Measurements from ENCODE around the gene GBP7. TPM values are rescaled to one million over a fixed set of nuclear protein-coding genes. Genes with fewer than 3 reads are reported as not detected.

Gene GBP7
- polyA plus RNA-seq, 6 donors from 2014 or later, result 0.15 TPM; not detected in 5

DNA sequence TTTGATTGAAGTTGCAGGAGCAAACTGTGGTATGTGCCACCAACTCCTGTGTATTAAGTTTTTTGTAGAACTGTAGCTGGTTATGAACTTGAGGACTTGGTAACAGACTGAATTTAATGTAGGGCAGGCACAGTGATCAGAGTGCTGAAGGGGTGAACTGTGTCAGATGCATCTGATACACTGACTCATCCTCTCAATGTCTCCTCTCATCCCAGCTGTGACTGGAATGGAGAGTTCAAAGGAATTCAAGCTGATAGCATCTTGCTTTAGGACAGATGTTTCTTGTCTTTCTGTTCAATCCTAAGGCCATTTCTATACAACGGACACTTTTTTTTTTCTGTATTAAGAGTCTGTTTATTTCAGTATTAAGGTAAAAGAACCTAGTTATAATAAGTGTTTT, 85.8 kb downstream of the GBP7 start:
- ATAC-seq (ENCODE audit: low read depth in 2 of 2), result no peak

DNA sequence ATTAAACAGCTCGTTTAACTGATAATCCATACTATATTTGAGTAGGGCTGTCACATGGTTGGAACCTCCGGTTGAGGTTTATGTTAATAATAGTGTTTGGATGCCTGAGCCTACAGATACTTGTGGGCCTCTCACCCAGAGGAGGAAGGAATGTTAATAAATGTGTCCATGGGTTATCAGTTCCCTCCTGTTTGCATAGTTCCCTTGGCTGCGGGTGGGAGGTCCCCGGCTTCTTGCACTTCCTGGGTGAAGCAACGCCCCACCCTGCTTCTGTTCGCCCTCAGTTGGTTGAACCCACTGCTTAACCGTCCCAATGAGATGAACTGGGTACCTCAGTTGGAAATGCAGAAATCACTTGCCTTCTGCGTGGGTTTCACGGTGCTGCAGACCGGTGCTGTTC, 87.2 kb downstream of the GBP7 start:
- H3K27ac Mint-ChIP-seq, result no peak overlapping the region
- H3K36me3 Mint-ChIP-seq, result no peaks in the 10 kb centered on the region
- no peak overlapping the region for H3K4me3 Mint-ChIP-seq
- ATAC-seq (ENCODE audit: low read depth in 2 of 2) (no peak), DNase-seq (no peak)
- no peaks in the 10 kb centered on the region for H3K27me3 Mint-ChIP-seq
- H3K4me1 Mint-ChIP-seq, result no peaks in the 10 kb centered on the region
- peaks cover 0 to 4% (median 0%) of the 10 kb centered on the region in 7 donors for H3K9me3 Mint-ChIP-seq

More for the DNA sequence above, 85.8 kb downstream of the GBP7 start:
- DNase-seq, result no peak
- Mint-ChIP-seq H3K4me1 (no peaks in the 10 kb centered on the region), H3K4me3 (no peak overlapping the region), H3K36me3 (no peaks in the 10 kb centered on the region), H3K9me3 (peaks cover 0 to 2% (median 0%) of the 10 kb centered on the region in 7 donors), H3K27ac (no peak overlapping the region), H3K27me3 (no peaks in the 10 kb centered on the region)

DNA sequence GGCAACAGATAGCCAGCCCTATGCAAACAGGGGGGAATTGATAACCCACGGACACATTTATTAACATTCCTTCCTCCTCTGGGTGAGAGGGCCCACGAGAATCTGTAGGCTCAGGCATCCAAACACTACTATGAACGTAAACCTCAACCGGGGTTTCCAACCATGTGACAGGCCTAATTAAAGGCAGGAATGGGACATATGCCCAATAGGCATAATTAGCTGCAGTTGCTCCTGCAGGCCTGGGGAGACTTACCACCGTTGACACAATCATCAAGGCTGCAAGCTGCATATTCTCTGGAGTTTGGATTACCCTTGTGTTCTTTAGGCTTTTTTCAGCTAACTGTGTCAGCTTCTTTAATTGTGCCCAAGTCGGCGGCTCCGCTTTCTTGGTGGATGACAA, 88.6 kb downstream of the GBP7 start:
- DNase-seq (no peak), ATAC-seq (ENCODE audit: low read depth in 2 of 2) (no peak)
- H3K36me3 Mint-ChIP-seq, result no peaks in the 10 kb centered on the region
- H3K9me3 Mint-ChIP-seq, result peaks cover 0 to 4% (median 0%) of the 10 kb centered on the region in 7 donors
- H3K27ac Mint-ChIP-seq, result no peak overlapping the region
- H3K27me3 Mint-ChIP-seq, result no peaks in the 10 kb centered on the region
- H3K4me3 Mint-ChIP-seq, result no peak overlapping the region
- peaks cover 0 to under 1% (median 0%) of the 10 kb centered on the region in 3 donors for H3K4me1 Mint-ChIP-seq

DNA sequence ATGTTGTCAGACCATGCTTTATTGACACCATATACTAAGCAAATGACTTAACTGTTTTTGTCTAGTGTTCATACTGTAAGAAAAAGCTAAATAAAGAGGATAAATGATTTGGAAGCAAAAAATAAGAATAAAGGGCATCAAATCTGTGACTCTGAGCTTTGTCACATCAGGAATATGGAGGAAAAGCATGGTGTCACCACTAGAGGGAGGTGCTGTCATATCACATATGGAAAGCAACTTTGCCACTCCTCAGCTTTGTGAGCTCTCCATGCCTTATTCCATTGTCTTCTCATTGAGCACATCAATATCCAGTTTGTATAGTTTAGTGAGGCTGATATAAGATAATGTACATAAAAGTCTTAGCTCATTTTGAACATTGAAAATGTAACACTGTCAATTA, 90.0 kb downstream of the GBP7 start:
- Mint-ChIP-seq H3K9me3 (peaks cover 0 to 4% (median 2%) of the 10 kb centered on the region in 7 donors), H3K27ac (no peak overlapping the region), H3K36me3 (no peaks in the 10 kb centered on the region), H3K4me3 (no peak overlapping the region), H3K4me1 (peaks cover 0 to 14% (median 0%) of the 10 kb centered on the region in 3 donors), H3K27me3 (no peaks in the 10 kb centered on the region)
- ATAC-seq (ENCODE audit: low read depth in 2 of 2) (no peak), DNase-seq (peak; percentile 24)

Other genes starting within 250 kb of the GBP7 start
- gene KYAT3, start 183.4 kb downstream of the GBP7 start, polyA plus RNA-seq (ENCODE audit: low read depth in 6 of 6), result 10 to 100 TPM; 12.9 to 29.5 (median 21.7) TPM
- 10 to 100 TPM in 4 of 6 donors, 1 to 10 TPM in 2; 4.4 to 13.1 (median 11.6) TPM for gene RBMXL1, start 183.4 kb downstream of the GBP7 start, polyA plus RNA-seq (ENCODE audit: low read depth in 6 of 6)
- 1 to 10 TPM; 4.3 to 8.5 (median 5.7) TPM for gene GBP3, start 153.1 kb downstream of the GBP7 start, polyA plus RNA-seq (ENCODE audit: low read depth in 6 of 6)
- gene GBP1, start 110.8 kb downstream of the GBP7 start, polyA plus RNA-seq (ENCODE audit: low read depth in 6 of 6), result 10 to 100 TPM in 1 of 6 donors, 1 to 10 TPM in 5; 4.2 to 15.7 (median 7.6) TPM
- gene GBP2, start 49.9 kb downstream of the GBP7 start, polyA plus RNA-seq (ENCODE audit: low read depth in 6 of 6), result 10 to 100 TPM in 3 of 6 donors, 1 to 10 TPM in 3; 5.4 to 21.9 (median 10.1) TPM
- 10 to 100 TPM; 13.3 to 38.9 (median 22.8) TPM for gene GBP4, start 22.9 kb upstream of the GBP7 start, polyA plus RNA-seq (ENCODE audit: low read depth in 6 of 6)
- gene GBP5, start 96.9 kb upstream of the GBP7 start, polyA plus RNA-seq (ENCODE audit: low read depth in 6 of 6), result 10 to 100 TPM in 2 of 6 donors, 1 to 10 TPM in 4; 2.6 to 22.4 (median 8.9) TPM
- not detected for gene GBP6, start 188.1 kb upstream of the GBP7 start, polyA plus RNA-seq (ENCODE audit: low read depth in 6 of 6)